HG03469 (cell line): ENCODE data around the gene CCDC190.
A peak's percentile ranks its signal among the peaks of the same experiment; 100 is the strongest.
"Not testable (repeated sequence)": the region's sequence is repeated elsewhere in the genome, so short reads cannot be mapped to it uniquely, and the experiment has no call there.

Source experiments
- ATAC-seq: cut with Tn5 transposase; IDR thresholded peaks from one replicate; pipeline ENCODE4 v1.9.1; 2021; ENCODE audit warnings: mild to moderate bottlenecking, moderate library complexity, moderate number of reproducible peaks; ENCODE audit not compliant: unreplicated experiment

Gene CCDC190

DNA sequence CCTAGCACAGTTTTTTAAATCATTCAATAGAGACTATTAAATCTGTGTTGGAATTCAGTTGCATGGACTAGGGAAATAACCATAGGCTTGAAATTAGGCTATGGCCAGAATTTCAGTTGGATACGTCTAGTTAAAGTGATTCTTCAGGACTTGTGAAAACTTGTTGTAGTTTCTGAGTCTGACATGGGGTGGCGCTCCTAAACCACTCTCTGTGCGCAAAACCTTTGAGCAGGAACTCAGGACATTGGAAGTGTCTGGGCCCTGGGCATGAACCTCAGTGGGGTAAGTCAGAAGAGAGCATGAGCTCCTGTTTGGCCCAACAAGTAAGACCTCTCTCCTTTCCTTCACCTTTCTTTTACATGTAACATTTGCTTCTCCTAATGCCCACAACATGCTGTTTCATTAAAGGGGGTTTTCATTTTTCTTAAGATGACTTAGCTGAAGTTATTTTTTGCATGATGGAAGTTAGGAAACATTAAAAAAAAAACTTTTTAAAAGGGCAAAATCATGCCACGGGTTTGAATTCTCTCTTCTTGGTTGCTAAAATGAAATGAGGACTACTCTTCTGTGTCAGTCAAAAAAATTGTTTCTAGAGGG is 17.1 kb upstream of the CCDC190 start:
- ATAC-seq: no peak

DNA sequence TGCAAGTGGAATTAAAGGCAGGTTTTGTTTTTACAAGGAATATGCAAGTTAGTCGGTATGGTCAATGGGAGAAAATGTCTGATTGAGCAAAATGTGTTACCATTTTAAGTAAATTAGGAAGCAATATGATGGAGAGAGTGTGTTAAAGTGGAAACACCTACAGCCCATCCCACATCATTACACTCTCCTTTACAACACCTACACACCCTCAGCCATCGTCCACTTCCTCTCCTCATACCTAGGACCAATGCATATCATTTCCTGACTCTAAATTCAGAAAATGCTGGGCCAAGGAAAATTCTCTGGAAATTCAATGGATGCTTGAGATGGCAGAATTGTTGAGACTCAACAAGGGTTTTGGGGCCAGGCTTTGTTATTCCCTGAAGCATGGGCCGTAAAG is 16.4 kb upstream of the CCDC190 start:
- ATAC-seq: no peak

DNA sequence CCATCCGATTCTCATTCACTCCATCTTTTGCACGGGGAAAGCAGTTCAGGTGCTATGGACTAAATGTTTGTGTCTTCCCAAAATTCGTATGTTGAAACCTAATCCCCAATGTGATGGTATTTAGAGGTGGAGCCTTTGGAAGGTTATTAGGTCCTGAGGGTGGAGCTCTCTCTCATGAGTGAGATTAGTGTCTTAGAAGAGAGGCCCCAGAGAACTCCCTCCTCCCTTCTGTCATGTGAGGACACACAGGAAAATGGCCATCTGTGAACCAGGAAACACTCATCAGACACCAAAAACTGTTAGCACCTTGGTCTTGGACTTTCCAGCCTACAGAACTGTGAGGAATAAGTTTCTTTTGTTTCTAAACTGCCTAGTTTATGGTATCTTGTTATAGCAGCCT is 15.8 kb upstream of the CCDC190 start:
- ATAC-seq: no peak

DNA sequence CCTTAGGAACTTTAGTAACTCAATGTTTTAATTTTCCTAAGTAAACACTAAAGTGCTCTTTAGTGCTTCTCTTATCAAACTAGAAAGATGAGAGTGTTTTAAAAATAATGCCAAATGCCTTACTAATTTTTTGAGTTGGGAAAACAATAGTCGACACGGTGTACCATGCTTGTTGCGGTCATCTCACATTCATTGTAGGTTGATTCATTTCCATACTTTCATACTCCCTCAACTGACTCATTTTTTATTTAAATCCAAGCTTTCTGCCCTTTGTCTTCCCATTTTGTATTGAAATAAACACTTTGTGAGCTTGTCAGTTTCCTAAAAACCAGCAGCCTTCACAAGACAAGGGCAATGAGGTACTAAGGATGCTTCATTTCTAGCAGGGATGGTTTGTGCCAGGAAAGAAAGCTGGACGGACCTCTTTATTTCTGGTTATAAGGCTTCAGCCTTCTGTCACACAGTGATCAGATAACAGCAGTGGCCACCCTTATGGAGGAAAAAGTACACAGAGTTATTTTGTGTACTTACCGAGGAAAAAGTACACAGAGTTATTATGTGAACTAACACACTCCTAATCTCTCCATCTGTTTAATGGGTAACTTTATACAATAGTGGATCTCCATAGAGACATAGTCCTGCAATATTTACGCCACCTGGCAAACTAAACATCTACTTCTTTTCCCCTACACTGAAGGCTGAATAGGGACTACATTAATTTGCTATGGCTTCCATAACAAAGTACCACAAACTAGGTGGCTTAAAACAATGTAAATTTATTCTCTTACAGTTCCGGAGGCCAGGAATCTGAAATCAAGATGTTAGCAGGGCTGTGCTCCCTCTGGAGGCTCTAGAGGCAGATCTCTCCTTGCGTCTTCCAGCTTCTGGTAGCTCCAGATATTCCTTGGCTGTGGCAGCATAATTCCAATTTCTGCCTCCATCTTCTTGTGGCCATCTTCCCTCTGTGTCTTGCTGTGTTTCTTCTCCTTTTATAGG is 13.0 kb upstream of the CCDC190 start:
- no peak for ATAC-seq

DNA sequence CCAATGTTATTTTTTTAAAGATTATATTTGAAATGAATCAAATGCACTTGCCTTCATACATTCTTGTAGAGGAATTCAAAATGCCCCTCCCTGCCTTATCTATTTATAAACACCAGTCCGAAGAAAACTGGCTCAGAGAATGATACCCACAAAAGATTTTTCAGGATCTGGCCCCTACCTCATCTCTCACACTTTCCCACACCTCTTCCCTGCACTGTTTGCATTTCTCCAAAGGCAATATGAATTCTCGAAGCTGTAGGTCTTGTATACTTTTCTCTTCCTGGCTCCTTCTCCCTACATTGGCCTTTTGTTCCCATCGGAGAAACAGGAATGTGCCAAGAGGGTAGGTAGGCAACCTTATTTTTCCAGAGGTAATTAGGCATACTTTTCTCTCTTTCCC is 12.0 kb upstream of the CCDC190 start:
- ATAC-seq: no peak

DNA sequence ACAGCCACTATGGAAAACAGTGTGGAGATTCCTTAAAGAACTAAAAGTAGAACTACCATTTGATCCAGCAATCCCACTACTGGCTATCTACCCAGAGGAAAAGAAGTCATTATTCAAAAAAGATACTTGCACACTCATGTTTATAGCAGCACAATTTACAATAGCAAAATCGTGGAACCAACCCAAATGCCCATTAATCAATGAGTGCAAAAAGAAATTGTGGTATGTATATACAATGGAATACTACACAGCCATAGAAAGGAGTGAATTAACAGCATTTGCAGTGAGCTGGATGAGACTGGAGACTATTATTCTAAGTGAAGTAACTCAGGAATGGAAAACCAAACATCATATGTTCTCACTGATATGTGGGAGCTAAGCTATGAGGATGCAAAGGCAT is 10.4 kb upstream of the CCDC190 start:
- not testable (repeated sequence) for ATAC-seq

DNA sequence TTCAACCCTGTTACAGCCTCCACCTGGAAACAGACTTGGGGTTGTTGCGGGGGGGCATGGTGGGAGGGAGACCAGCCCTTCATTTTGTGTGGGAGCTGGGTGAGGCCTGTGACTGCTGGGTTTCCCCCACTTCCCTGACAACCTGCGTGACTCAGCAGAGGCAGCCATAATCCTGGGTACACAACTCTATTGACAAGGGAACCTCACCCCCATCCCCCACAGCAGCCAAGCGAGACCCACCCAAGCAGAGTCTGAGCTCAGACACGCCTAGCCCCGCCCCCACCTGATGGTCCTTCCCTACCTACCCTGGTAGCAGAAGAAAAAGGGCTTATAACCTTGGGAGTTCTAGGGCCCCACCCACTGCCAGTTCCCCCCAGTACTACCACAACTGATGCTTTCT is 8.0 kb upstream of the CCDC190 start:
- ATAC-seq: no peak

DNA sequence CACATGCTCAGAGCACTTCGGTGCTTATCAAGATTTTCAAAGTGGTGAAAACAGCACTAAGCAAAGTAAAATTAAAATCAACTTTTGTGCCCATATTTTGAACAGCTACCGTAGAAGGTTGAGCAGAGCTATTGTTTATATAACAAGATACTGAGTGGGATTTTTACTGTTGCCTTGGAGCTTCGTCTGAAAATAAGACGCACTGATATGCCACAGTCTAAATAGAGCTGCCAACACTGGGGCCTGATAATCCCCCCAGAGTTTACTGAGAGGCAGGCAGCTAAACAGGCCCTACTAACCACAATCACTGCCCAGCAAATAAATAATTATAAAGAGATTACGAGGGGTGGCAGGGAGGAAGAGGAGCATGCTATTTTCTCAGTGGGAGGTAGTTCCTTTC is 650 bp upstream of the CCDC190 start:
- no peak for ATAC-seq

DNA sequence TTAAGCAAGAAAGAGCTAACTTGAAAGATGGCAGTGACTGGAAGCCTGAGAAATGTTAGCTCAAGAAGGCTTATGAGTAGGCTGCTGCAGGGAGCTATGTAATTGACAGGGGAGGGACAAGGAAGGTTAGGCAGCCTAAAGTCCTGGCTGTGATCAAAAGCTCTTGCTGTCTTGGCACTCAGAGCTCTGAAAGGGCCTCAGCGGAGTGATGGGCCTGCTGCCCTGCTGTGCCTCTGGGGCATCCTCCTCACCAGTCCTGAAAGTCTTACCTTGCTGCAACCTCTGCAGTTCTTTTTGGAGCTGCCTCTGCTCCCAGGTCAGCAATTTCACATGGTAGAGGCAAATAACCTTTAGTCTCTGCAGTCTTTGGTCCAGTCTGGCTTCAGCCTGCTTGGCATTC is 1.8 kb downstream of the CCDC190 start:
- no peak for ATAC-seq

DNA sequence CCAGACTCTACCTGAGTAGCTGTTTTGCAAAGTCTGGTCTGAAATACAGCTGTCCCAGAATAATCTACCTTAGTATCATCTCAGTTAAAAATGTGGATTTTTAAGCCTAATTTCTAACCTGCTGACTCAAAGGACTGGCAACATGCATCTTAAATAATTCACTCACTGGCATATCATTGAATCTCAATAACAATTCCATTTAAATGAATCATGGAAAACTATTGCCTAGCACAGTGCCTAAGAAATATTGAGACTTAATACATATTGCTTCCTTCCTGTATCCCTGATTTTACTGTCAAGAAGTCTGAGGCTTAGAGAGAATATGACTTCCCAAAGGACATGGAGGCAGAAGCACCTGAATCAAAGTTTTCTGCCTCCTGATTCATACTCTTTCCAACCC is 3.1 kb downstream of the CCDC190 start:
- ATAC-seq: no peak

DNA sequence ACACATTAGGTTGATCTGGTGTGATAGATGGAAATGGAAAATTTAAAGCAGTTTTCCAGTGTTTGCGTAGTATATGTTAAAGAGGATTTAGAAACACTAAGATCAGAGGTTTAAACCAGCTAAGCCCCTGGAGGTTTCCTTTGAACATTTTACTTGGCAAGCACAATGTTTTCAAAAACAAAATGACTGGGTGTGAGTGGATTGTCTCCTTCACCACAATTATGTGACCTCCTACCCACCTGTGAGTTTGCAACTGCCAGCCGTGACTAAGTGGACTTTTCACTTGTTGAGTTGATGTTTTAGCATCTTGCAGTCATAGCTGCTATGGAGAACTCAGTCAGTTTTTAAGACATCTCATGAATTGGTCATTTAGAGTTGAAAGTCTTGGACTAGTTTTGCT is 4.7 kb downstream of the CCDC190 start:
- ATAC-seq: no peak

DNA sequence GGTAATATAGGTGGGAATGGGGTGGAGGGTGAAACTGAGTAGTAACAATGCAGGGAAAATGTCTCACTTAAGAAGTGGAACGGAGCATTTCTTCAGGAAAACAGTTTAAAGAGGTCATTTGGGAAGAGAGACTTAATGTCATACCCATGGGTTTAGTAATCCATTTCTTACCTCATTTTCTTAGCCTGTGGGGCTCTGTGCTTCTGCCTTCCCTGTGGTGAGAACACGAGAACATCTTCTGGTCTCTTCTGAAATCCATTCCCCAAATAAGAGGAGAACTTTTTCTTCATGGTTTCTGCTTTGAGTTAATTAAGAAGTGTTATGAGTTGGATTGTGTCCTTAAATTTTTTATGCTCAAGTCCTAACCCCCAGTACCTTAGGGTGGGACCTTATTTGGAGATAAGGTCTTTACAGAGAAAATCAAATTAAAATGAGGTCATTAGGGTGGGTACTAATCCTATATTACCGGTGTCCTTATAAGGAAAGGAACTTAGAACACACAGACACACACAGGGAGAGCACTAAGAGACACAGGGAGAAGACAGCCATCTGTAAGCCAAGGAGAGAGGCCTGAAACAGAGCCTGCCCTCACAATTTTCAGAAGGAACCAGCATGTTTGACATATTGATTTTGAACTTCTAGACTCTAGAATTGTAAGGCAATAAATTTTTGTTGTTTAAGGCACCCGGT is 5.4 kb downstream of the CCDC190 start:
- no peak for ATAC-seq

DNA sequence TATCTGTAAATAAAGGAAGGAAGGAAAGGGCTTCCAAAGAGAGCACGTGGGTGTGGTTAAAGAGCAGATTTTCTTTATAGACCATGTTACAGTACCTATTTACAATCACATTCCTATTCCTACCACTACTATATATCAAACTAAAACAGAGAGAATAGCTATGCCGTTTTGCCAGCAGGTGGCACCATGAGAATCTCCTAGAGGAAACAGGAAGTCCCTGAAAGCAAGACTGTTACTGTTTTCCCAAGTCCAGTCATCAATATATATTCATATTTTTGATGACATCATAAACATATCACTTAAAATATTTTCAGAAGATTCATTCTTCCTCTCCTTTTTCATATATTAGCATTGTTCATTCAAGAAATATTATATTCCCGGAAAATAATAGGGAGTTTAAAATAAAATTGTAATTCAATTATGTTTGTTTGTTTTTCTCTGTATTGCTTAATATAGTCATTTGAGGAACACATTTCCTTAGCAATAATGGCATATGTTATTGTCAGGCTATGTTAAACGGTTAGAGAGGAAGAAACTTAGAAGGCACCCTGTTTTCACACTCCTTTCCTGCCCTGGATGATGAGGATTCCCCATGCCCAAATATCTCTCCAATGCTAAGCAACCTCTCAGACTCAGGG is 6.6 kb downstream of the CCDC190 start:
- ATAC-seq: peak; percentile 85

DNA sequence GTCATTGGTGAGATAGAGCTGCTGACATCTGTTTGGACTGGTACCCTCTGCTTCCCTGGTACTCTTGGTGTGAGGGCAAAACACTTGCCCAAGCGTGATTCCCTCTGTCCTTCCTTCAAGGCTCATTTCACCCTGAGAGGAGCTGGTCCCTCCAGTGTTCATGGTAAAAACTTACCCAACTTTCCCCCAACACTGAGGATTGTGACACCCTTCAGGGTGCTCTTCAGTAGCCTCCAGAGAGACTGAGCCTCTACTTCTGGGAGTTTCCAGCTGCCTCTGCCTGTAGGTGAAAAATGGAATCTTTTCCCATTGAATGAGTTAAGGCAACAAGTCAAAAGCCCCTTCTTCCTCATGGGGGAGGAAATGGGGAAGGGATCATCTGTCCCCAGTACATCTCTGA is 9.6 kb downstream of the CCDC190 start:
- ATAC-seq: no peak

DNA sequence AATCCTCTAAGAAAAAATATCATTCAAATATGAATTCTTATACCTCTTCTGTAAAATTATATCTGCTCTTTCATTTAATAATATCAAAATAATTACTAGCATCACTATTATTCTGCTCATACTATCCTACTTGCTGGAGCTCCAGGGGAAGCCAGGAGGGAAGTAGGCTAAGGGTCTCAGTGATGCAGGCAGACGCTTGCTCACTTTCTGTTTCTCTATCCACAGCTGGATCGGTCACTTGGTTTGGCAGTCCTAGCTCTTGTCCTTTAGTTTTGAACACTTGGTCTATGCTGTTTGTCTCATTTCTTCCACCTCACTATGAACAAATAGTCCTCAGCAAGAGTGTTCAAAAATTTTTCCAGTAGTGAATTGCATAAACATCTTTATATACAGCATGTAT is 11.3 kb downstream of the CCDC190 start:
- ATAC-seq: no peak

DNA sequence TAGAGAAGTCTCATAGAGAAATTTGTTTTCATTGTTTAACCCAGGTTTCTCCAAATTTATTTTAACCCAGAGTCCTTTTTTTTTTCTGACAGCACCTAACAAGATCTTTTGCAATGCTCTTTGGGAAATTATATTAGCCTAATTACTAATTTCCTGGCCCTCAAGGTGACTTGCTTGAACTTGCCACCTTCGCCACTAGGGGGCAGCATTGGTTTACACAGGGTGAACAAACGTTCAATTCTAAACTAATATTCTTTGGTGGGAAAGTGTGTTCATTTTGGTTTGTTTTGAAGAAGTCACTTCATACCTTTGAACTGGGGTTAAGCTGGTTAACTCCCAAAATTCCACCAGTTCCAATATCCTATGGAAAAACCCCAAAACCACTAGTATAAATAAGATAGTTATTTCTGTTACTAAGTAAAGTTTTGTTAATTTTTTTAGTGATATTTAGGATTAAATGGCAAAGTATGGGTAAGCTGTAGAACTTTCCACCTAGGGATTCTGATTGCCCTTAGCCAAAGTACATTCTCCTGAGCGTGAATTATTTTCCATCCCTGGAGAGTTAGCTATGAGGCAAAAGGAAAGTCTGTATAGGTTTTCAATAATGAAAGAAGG is 13.0 kb downstream of the CCDC190 start:
- ATAC-seq: peak; percentile 52

DNA sequence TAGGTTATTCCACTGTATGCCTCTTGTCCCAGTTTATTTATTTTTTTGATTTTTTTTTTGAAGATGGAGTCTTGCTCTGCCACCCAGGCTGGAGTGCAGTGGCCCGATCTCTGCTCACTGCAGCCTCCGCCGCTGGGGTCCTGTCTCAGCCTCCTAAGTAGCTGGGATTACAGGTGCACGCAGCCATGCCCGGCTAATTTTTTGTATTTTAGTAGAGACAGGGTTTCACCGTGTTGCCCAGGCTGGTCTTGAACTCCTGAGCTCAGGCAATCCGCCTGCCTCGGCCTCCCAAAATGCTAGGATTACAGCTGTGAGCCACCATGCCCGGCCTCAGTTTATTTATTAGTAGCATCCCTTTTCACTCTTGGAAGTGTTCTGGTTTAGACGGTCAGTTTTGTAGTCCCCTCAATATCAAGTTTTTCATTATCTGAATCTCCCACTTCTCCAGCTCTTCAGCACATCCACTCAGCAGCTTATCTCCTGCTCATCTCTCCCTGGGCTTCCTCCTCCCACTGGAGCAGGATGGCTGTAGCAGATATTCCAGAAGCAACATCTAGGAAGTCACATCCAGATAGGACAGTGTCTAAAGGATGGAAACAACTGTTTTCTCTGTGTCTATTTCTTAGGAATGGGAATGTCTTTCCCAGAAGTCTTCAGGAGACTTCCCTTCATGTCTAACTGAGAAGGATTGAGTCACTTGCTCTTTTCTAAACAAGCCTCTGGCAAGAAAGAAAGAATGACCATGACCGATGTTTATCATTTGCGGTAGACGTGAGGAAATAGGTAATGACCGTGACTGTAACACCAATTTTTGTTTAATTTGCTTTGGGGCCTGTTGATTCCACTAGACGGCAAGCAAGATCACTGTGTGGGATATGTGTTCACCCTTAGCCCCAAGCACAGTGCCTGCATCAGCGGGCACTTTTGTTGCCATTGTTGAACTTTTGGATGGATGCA is 14.4 kb downstream of the CCDC190 start:
- no peak for ATAC-seq

DNA sequence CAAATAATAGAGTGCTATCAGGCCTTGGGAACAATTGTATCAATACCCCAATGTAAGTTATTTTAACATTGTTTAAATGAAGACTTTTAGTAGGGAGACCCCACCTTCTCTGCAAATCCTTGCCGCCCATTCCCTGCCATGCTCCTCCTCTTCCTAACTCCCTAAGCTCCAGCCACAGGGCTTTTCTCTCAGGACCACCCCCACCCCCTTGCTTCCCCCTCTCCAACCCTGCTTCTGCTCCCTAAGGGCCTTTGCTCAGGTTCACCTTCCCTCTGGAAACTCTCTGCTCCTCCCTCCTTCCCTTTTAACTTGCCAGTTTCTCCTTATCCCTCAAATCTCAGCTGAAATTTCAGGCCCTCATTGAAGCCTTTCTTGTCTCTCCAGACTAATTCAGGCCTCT is 16.8 kb downstream of the CCDC190 start:
- no peak for ATAC-seq

DNA sequence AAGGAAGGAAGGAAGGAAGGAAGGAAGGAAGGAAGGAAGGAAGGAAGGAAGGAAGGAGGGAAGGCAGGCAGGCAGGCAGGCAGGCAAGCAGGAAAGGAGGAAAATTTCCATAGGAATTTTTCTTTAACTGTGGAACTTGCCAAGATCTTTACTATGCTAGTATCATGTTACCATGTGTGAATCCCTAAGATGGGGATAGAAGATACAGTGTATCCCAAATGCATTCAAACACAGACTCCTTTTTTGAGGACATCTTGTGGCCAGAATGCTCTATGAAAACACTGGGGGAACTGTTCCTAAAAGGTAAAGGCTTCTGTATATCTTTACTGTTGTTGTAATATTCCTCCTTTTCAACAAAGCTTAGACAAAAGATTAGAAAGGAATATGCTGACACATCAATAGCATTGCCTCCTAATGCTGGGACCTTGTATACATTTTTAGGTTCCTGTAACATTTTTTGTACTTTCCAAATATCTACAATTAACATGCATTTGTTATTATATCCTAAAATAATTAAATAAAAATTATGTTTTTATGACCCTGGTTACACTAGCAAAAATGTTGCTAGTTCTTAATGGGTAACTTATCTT is 20.6 kb downstream of the CCDC190 start:
- no peak for ATAC-seq
